Measurements from ENCODE around the gene PTTG2.

The PTTG2 gene

DNA sequence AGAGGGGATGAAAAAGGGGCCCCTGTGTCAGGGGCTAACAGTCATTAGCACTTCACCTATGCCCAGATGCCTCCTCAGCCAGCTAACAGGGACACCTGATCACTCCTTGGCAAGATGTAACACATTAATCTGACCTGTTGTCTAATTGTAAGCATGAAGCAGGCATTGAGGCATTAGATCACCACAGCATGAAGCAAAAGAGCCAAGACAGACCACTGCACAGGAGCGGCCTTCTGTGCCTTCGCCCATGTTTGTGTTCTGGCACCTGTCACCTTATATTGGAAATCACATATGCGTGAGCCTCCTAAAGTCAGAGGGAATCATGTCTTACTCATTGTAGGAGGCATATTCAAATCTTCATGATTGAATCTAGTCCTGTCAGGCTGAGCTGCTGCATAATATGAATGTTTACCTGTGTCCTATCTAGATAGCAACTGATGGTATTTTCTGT is 48.4 kb downstream of the PTTG2 start:
- Histone ChIP-seq H3K27ac (ENCODE audit: low read depth, low read length) (no peak overlapping the region), H4K20me1 (ENCODE audit: low read depth, low read length) (peaks cover 6% of the 10 kb centered on the region; the same call in 1 of the 2 replicates), H3K4me3 (ENCODE audit: insufficient read depth, low read length, poor library complexity, severe bottlenecking) (no peak overlapping the region), H2AFZ (ENCODE audit: low read depth, low read length, severe bottlenecking) (no peak overlapping the region), H3K27me3 (ENCODE audit: low read length) (no peaks in the 10 kb centered on the region), H3K9me3 (ENCODE audit: insufficient read depth, low read length) (no peaks in the 10 kb centered on the region), H3K36me3 (ENCODE audit: low read length) (no peaks in the 10 kb centered on the region), H3K4me2 (ENCODE audit: low read depth, low read length, poor library complexity, severe bottlenecking) (no peak overlapping the region), H3K9ac (ENCODE audit: low read length) (no peak overlapping the region), H3F3A (ENCODE audit: insufficient read depth) (no peaks in the 10 kb centered on the region), H3K9me2 (replicated peaks; ENCODE audit: insufficient read depth, low read length) (no peaks in the 10 kb centered on the region), H3K79me2 (ENCODE audit: insufficient read depth, low read length) (peaks cover 27% of the 10 kb centered on the region)
- TF ChIP-seq EZH2phosphoT487 (conservative IDR thresholded peaks at IDR 0.05; ENCODE audit: low read length), result no peak
- TF ChIP-seq, protein P1, sequence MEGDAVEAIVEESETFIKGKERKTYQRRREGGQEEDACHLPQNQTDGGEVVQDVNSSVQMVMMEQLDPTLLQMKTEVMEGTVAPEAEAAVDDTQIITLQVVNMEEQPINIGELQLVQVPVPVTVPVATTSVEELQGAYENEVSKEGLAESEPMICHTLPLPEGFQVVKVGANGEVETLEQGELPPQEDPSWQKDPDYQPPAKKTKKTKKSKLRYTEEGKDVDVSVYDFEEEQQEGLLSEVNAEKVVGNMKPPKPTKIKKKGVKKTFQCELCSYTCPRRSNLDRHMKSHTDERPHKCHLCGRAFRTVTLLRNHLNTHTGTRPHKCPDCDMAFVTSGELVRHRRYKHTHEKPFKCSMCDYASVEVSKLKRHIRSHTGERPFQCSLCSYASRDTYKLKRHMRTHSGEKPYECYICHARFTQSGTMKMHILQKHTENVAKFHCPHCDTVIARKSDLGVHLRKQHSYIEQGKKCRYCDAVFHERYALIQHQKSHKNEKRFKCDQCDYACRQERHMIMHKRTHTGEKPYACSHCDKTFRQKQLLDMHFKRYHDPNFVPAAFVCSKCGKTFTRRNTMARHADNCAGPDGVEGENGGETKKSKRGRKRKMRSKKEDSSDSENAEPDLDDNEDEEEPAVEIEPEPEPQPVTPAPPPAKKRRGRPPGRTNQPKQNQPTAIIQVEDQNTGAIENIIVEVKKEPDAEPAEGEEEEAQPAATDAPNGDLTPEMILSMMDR (IDR thresholded peaks at IDR 0.05; ENCODE audit: insufficient read depth, low read length, poor library complexity, severe bottlenecking), result no peak

GRCh38 chr4:38009421-38009820 is 49.2 kb downstream of the PTTG2 start:
- Histone ChIP-seq H3K4me2 (ENCODE audit: low read depth, low read length, poor library complexity, severe bottlenecking) (no peak overlapping the region), H3K27ac (ENCODE audit: low read depth, low read length) (no peak overlapping the region), H3K27me3 (ENCODE audit: low read length) (no peaks in the 10 kb centered on the region), H3K9me2 (replicated peaks; ENCODE audit: insufficient read depth, low read length) (no peaks in the 10 kb centered on the region), H2AFZ (ENCODE audit: low read depth, low read length, severe bottlenecking) (no peak overlapping the region), H3F3A (ENCODE audit: insufficient read depth) (no peaks in the 10 kb centered on the region), H3K9ac (ENCODE audit: low read length) (no peak overlapping the region), H3K9me3 (ENCODE audit: insufficient read depth, low read length) (no peaks in the 10 kb centered on the region), H4K20me1 (ENCODE audit: low read depth, low read length) (peaks cover 6% of the 10 kb centered on the region; the same call in 1 of the 2 replicates), H3K4me3 (ENCODE audit: insufficient read depth, low read length, poor library complexity, severe bottlenecking) (no peak overlapping the region), H3K79me2 (ENCODE audit: insufficient read depth, low read length) (peaks cover 19% of the 10 kb centered on the region), H3K36me3 (ENCODE audit: low read length) (no peaks in the 10 kb centered on the region)
- TF ChIP-seq, protein P1 (IDR thresholded peaks at IDR 0.05; ENCODE audit: insufficient read depth, low read length, poor library complexity, severe bottlenecking), result no peak
- TF ChIP-seq EZH2phosphoT487 (conservative IDR thresholded peaks at IDR 0.05; ENCODE audit: low read length), result no peak

DNA sequence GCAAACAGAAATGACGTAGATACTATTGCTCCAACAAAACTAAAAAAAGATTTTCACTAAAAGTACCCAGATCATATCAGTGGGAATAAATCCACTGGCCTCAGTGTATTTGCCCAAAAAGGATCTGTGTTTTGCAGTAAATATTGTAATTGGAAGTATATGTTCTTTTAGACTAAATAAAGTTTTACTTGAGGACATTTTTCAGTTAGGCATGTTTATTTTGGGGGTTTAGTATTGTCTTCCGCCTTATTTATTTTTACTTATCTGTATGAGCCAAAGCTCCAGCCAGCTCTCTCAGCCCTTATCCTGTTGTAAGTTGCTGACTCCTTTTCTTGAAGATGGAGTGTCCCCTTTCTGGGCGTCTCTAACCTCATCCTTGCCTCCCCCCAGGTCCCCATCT is 49.8 kb downstream of the PTTG2 start:
- Histone ChIP-seq H3K9me3 (ENCODE audit: insufficient read depth, low read length) (no peaks in the 10 kb centered on the region), H4K20me1 (ENCODE audit: low read depth, low read length) (peaks cover 6% of the 10 kb centered on the region; the same call in 1 of the 2 replicates), H3K27ac (ENCODE audit: low read depth, low read length) (no peak overlapping the region), H3F3A (ENCODE audit: insufficient read depth) (no peaks in the 10 kb centered on the region), H3K4me3 (ENCODE audit: insufficient read depth, low read length, poor library complexity, severe bottlenecking) (no peak overlapping the region), H3K79me2 (ENCODE audit: insufficient read depth, low read length) (peaks cover 17% of the 10 kb centered on the region), H3K36me3 (ENCODE audit: low read length) (peaks cover 1% of the 10 kb centered on the region; the same call in 1 of the 2 replicates), H3K9ac (ENCODE audit: low read length) (no peak overlapping the region), H2AFZ (ENCODE audit: low read depth, low read length, severe bottlenecking) (no peak overlapping the region), H3K27me3 (ENCODE audit: low read length) (no peaks in the 10 kb centered on the region), H3K9me2 (replicated peaks; ENCODE audit: insufficient read depth, low read length) (no peaks in the 10 kb centered on the region), H3K4me2 (ENCODE audit: low read depth, low read length, poor library complexity, severe bottlenecking) (no peak overlapping the region)
- TF ChIP-seq EZH2phosphoT487 (conservative IDR thresholded peaks at IDR 0.05; ENCODE audit: low read length), result no peak
- TF ChIP-seq, protein P1 (IDR thresholded peaks at IDR 0.05; ENCODE audit: insufficient read depth, low read length, poor library complexity, severe bottlenecking), result no peak
